Ovary (tissue), 3 donors: Measurements from ENCODE around the gene TBC1D5.

ENCODE experiments used
- CTCF ChIP-seq, 3 donors: fragments of 450-650 bp in 2 of 3; fragments of 200-600 bp in 1 of 3; IDR thresholded peaks; one replicate each; pipeline versions ENCODE4 v1.5.1 to v1.8.0; 2016 to 2022; ENCODE audit warnings: antibody characterized with exemption in 3 of 3, mild to moderate bottlenecking in 1 of 3
- POLR2A ChIP-seq: fragments of 450-650 bp; IDR thresholded peaks from one replicate; pipeline ENCODE4 v1.6.1; 2017; ENCODE audit warnings: antibody characterized with exemption, mild to moderate bottlenecking, moderate library complexity
- donor health status: DM: no; HTN: no; CAD: no.

- TF ChIP-seq CTCF (IDR thresholded peaks at IDR 0.05) = no peak
- TF ChIP-seq POLR2A = no peak
Observed at GRCh38 chr3:17310983-17311382, 431.4 kb downstream of the TBC1D5 start.
